ENCODE results near the gene RFC2.

Gene RFC2

DNA sequence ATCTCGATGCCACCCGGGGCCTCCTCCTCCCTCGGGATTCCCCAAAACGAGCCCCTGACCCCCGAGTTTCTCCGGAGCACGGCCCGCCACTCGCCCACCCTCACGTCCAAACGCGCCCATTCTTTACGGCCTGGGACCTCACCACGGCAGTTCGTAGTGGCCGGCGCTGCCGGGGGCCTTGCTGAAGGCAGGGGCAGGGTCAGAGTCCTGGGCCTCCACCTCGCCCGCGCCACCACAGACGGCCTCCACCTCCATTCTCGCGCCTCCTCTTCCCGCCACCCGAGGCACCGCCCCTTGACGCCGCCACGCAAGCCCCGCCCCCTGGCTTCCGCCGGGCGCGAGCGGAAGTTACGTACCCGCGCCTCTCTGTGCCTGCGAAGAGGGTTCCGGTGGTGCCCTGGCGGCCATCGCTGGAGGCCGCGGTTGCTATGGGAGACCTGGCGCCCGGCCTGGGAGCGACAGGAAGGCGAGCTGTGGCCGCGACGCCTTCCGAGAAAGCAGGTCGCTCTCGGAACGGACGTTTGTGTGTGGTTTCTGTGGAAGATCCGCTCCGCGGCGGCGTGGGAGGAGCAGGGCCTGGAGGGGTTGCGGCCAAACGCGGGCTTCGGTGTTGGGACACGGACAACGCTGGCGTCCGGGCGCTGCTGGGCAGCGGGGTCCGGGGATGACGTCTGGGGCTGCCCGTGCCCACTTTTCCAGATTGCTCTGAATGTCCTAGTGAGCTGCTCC is at the start of gene RFC2:
Gene RFC2 (minus strand): TSS at position 271 of the 729 bp plus-strand sequence. CDS start 16 bp downstream, at position 255.
- DNase-seq (ENCODE audit: low read depth): peak; percentile 97

DNA sequence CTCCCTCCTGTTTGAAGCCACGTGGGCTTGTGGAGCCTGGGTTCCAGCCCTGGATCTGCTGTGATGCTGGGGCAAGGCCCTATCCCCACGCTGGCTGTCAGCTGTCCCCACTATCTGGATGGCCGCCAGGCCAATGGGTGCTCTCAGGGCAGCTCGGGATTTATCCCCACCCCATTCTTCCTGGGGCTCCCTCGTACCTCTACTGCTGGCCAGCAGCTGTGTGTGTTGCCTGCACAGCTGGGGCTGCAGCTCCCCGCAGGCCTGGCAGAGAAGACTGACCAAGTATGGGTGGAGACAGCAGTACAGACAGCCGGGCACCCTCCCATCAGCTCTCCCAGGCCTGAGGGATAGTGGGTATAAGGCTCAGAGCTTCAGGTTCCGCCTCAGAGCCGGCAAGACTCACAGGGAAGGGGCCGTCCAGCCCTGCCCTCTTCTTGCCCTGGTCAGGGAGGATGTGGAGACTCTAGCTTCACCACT is 48.6 kb upstream of the RFC2 start:
- no peak for DNase-seq (ENCODE audit: low read depth)

DNA sequence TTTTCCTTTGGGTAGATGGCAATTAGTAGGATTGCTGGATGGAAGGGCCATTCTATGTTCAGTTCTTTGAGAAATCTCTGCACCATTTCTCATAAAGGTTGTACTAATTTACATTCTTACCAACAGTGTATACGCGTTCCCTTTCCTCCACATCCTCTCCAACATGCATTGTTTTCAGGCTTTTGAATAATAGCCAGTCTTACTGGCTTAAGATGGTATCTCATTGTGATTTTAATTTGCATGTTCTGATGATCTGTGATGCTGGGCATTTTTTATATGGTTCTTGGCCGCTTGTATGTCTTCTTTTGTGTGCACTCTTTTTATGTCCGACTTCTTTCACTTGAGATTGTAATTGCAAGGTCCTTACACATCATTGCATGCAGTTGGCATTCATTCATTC is 46.7 kb upstream of the RFC2 start:
- no peak for DNase-seq (ENCODE audit: low read depth)

GRCh38 chr7:74299401-74299800 is 45.2 kb upstream of the RFC2 start:
- DNase-seq (ENCODE audit: low read depth): no peak

GRCh38 chr7:74297516-74298233 is 43.5 kb upstream of the RFC2 start:
- DNase-seq (ENCODE audit: low read depth): no peak

DNA sequence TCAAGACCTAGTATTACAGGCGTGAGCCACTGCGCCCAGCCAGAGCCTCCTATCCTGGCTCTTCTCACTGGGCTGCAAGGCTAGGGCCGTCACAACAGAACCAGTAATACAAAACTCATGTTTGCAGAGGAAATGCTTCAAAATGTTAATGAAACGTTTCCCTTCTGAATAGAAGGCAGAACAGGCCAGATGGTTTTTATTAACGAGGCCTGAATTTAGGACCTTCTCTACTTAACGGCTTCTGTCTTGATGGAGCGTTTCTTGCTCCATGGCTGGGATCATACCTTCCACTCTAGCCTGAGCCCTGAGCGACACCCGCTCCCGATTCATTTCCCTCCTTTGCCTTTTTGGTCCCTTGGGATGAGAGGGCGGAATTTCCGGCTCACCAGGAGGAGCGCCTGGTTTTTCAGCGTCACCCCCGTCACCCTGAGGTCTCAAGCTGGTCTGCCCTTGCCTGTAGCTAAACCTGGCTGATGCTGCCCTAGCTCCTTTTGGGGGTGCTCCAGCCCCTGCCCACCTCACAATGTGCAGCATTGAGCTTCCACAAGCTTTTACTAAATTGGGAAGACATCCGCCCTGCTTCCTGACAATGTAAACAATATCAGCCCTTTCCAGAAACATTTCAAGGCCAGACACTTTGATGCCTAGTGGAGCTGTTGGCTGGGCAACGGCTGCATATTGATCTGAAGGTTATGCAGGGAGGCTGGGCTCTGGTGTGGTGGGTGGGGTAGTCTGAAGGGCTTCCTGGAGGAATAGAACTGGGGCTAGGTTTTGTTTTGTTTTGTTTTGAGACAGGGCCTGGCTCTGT is 40.2 kb upstream of the RFC2 start:
- peak; percentile 84 for DNase-seq (ENCODE audit: low read depth)

DNA sequence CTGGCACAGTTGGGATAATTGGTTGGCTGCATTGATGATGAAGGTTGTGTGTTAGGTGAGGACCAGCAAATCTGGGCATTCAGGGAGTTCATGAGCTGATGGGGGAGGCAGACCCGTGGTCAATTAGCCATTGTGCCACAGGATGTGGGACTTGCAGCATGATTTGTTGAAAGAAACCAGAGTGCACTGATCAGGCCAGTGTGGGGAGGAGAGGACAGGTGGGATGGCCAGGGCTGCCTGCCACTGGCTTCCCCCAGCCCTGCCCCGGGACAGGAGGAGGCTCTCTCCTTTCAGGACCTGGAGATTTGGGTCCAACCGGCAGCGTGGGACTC is 39.3 kb upstream of the RFC2 start:
- no peak for DNase-seq (ENCODE audit: low read depth)

GRCh38 chr7:74292757-74293576 is 38.8 kb upstream of the RFC2 start:
- DNase-seq (ENCODE audit: low read depth): no peak

- no peak for DNase-seq (ENCODE audit: low read depth)
These were observed 37.3 kb upstream of the RFC2 start for GRCh38 chr7:74291535-74291934.

- DNase-seq (ENCODE audit: low read depth): no peak
These were observed 36.8 kb upstream of the RFC2 start for GRCh38 chr7:74290981-74291441.

- DNase-seq (ENCODE audit: low read depth): no peak
These were observed 36.4 kb upstream of the RFC2 start for GRCh38 chr7:74290553-74290950.

DNA sequence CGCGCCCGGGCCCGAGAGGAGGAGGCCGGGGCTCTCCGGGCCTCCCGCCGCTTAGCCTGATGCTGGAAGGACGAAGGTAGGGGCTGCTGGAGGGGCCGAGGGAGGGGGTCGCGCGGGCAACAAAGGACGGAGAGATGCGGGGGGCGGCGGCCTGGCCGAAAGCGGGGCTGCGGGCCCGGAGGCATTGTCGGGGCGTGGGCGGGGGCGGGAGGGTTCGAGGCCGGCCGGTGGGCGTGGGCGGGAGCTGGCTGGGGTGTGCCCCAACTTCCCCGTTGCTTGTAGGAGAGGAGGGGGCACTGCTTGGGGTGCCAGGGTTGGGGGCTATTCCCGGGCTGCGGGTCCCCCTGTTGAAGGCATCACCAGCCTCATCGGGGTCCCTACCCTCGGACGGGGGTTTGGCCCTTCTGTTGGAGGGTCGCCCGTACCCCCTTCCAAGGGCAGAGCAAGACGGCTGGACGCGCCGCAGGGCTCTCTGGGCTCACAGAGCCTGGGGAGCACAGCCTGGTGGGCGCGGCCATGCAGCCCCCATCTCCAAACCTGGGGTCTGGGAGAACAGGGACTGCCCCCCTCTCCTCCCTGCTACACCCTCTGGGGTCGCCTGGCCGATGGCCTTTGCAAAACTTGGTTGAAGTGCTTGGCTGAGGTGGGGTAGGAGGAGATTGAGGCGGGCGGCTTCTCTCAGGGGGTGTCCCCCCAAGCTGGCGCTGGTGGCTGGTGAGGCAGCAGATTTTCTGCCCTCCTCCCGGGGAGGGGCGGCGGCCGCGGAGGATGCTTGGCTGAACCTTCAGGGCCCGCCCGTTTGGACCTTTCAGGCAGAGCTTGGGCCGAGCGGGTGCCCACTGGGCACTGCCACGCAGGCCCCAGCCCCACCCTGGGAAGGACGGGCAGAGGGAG is 35.7 kb upstream of the RFC2 start:
- peak; percentile 52 for DNase-seq (ENCODE audit: low read depth)

DNA sequence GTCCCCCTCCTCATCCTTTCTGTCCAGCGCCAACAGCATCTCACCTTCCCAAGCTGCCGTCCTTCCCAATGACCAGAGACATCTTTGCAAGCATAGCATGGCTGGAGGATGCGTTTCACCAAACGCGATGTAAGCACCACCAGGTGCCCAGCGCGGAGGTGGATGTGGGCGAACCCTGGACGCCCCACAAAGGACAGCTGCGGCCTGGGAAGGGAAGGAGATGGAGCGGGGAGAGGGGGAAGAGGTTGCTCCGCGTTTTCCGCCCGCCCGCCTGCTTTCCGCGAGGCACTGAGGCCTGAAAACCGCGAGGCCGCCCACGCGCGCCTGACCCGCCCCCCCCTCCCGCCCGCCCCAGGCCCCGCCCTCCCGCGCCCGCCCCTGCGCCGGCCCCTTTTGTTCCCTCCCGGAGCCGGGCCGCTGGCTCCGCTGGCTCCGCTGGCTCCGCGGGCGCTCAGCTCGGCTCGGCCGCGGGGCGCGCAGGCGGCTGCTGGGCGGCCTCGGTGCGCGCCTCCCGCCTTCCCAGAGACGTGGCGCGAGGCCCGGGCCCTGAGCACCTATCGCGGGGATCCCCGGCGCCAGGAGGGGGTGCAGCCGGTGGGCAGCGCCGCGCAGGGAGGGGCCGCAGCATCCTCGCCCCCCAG is 34.9 kb upstream of the RFC2 start, which contains the start of gene CLIP2:
Gene CLIP2 (plus strand): TSS at position 390 of the 641 bp plus-strand sequence. CDS start 28,140 bp downstream, outside the sequence.
- peak; percentile 81 for DNase-seq (ENCODE audit: low read depth)

- DNase-seq (ENCODE audit: low read depth): peak; percentile 29
These were observed 34.1 kb upstream of the RFC2 start for GRCh38 chr7:74288034-74288881.

DNA sequence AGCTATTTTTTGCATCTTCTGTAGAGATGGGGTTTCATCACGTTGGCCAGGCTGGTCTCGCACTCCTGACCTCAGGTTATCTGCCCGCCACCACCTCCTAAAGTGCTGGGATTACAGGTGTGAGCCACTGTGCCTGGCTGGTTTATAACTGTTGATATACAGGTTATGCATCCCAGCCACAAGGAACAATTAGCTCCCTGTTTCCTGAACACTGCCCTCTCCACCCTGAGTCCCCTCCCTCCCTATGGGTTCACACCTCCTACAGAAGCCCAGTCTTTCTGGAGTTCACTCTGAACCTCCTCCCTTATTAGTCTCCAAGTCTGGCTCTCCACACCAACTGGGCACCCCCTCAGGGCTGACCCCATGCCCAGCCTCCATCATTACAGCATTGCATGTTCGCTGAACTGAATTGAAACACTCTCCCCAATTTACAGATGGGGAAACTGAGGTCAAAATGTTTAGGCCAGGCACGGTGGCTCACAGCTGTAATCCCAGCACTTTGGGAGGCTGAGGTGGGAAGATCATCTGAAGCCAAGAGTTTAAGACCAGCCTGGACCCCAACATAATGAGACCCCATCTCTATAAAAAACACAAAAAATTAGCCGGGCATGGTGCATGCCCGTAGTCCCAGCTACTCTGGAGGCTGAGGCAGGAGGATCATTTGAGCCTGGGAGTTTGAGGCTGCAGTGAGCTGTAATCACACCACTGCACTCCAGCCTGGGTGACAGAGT is 33.3 kb upstream of the RFC2 start:
- no peak for DNase-seq (ENCODE audit: low read depth)

DNA sequence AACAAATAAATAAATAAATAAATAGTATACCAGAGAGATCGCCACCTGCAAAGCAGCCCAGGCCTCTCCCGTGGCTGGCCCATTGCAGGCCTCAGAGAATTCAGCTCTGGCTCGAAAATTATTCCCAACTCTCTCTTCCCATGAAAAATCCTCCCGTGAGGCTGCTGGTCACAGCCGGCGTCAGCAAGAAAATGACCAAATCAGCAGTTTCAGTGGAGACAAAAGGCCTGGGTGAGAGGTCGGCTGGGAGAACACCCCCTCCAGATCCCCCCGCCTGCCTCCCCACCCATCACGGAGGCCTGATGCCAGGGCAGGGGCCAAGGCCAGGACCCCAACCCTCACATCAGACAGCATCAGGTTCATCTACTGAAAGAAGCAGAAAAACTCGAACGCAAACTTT is 31.9 kb upstream of the RFC2 start:
- no peak for DNase-seq (ENCODE audit: low read depth)

DNA sequence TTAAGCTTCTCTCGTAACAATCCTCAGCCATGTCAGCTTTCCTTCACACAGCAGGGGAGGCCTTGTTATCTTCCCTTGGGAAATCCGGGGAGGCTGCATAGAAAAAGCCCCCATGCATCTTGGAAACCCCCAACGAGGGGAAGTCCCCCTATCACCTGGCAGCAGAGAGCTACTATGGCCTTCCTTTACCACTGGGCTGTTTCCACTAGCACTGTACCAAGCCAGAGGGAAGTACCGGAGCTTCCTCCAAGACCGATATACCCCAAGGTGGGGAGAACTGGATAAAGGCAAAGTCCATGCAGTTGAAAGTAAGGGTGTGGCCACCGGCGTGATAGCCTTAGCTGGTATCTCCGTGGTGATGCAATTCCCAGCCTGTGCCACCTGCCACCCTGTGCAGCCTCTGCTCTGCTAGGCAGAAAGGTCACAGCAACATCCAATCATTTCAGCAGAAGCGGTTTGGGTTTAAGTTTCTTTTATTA is 30.6 kb upstream of the RFC2 start:
- no peak for DNase-seq (ENCODE audit: low read depth)

- peak; percentile 33 for DNase-seq (ENCODE audit: low read depth)
These were observed 29.8 kb upstream of the RFC2 start for GRCh38 chr7:74283858-74284447.

Measured in EH (cell line).